GM23338 (cell line): ENCODE data around the gene REELD1. TPM values are rescaled to one million over a fixed set of nuclear protein-coding genes. Genes with fewer than 3 reads are reported as not detected.

Experiments used
- ATAC-seq: fragments of 200-7000 bp; cut with Tn5 transposase; 3 replicates; pipeline ENCODE4 v1.9.1; 2020
- DNase-seq: peaks from one replicate; pipeline ENCODE4 v3.0.0-alpha.2; 2015; ENCODE audit warnings: low spot score
- H2AFZ ChIP-seq: fragments of 200-600 bp; sonication (generic); 2 replicates; pipeline ENCODE4 v1.8.0; 2016; ENCODE audit warnings: antibody characterized with exemption, mild to moderate bottlenecking, moderate library complexity
- H3F3A ChIP-seq: fragments of 200-600 bp; sonication (generic); replicated peaks from 2 replicates; pipeline ENCODE4 v1.8.0; 2017; ENCODE audit warnings: antibody characterized with exemption, mixed run types, low read depth
- H3K27ac ChIP-seq: fragments of 200-600 bp; sonication (generic); 2 replicates; pipeline ENCODE4 v1.6.1; 2016; ENCODE audit warnings: low read depth
- H3K27me3 ChIP-seq: fragments of 200-600 bp; sonication (generic); 2 replicates; pipeline ENCODE4 v1.8.0; 2016; ENCODE audit warnings: mild to moderate bottlenecking, mixed run types, moderate library complexity; ENCODE audit not compliant: insufficient read depth
- H3K36me3 ChIP-seq: fragments of 200-600 bp; sonication (generic); 2 replicates; pipeline ENCODE4 v1.8.0; 2016; ENCODE audit warnings: mild to moderate bottlenecking; ENCODE audit not compliant: insufficient read depth
- H3K4me1 ChIP-seq: fragments of 200-600 bp; sonication (generic); 2 replicates; pipeline ENCODE4 v1.8.0; 2016; ENCODE audit warnings: mild to moderate bottlenecking, moderate library complexity; ENCODE audit not compliant: insufficient read depth
- H3K4me2 ChIP-seq: fragments of 200-600 bp; sonication (generic); 2 replicates; pipeline ENCODE4 v1.7.1; 2017; ENCODE audit warnings: mixed run types
- H3K4me3 ChIP-seq: fragments of 200-600 bp; sonication (generic); 2 replicates; pipeline ENCODE4 v1.6.1; 2016; ENCODE audit warnings: mixed run types
- H3K79me2 ChIP-seq: fragments of 200-600 bp; sonication (generic); replicated peaks from 2 replicates; pipeline ENCODE4 v1.8.0; 2017; ENCODE audit warnings: mild to moderate bottlenecking; ENCODE audit not compliant: insufficient read depth
- H3K9me2 ChIP-seq: fragments of 200-600 bp; sonication (generic); 2 replicates; pipeline ENCODE4 v1.8.0; 2017; ENCODE audit not compliant: insufficient read depth
- H4K20me1 ChIP-seq: fragments of 200-600 bp; sonication (generic); replicated peaks from 2 replicates; pipeline ENCODE4 v1.8.0; 2017; ENCODE audit warnings: mild to moderate bottlenecking; ENCODE audit not compliant: insufficient read depth
- H3K27ac Mint-ChIP-seq: 2 replicates; pipeline ENCODE4 v1.8.0; 2020; ENCODE audit warnings: inconsistent platforms, mild to moderate bottlenecking, moderate library complexity, mixed read lengths
- H3K27me3 Mint-ChIP-seq: 3 replicates; pipeline ENCODE4 v1.8.0; 2022; ENCODE audit warnings: low read depth, mild to moderate bottlenecking, moderate library complexity, mixed read lengths, inconsistent platforms; ENCODE audit not compliant: insufficient read depth, poor library complexity
- H3K36me3 Mint-ChIP-seq: 3 replicates; pipeline ENCODE4 v1.8.0; 2021; ENCODE audit warnings: low read depth, mild to moderate bottlenecking, inconsistent platforms, moderate library complexity, mixed read lengths
- H3K4me1 Mint-ChIP-seq: 3 replicates; pipeline ENCODE4 v1.8.0; 2020; ENCODE audit warnings: mild to moderate bottlenecking, inconsistent platforms, mixed read lengths
- H3K4me3 Mint-ChIP-seq: 3 replicates; pipeline ENCODE4 v1.8.0; 2021; ENCODE audit warnings: moderate library complexity, mild to moderate bottlenecking, inconsistent platforms, mixed read lengths
- H3K9me3 Mint-ChIP-seq: 3 replicates; pipeline ENCODE4 v1.8.0; 2020; ENCODE audit warnings: moderate library complexity, mild to moderate bottlenecking, inconsistent platforms, mixed read lengths
- CREB1 ChIP-seq: fragments of 250-450 bp; sonication (Bioruptor Pico); IDR thresholded peaks from 2 replicates; pipeline ENCODE4 v1.5.0; 2020; ENCODE audit warnings: low read depth, mild to moderate bottlenecking, moderate library complexity
- EZH2 ChIP-seq: fragments of 200-600 bp; sonication (generic); IDR thresholded peaks from one replicate; pipeline ENCODE4 v1.8.0; 2017; ENCODE audit warnings: antibody characterized with exemption, mild to moderate bottlenecking, low read depth; ENCODE audit not compliant: unreplicated experiment
- EZH2phosphoT487 ChIP-seq: fragments of 200-600 bp; sonication (generic); IDR thresholded peaks from one replicate; pipeline ENCODE4 v1.8.1; 2018; ENCODE audit warnings: antibody characterized with exemption; ENCODE audit not compliant: unreplicated experiment
- JUNB ChIP-seq: IDR thresholded peaks from one replicate; pipeline ENCODE4 v1.6.1; 2016; ENCODE audit warnings: antibody characterized with exemption; ENCODE audit not compliant: unreplicated experiment
- NANOG ChIP-seq: IDR thresholded peaks from 2 replicates; pipeline ENCODE4 v1.6.1; 2016; ENCODE audit warnings: antibody characterized with exemption, borderline replicate concordance
- POLR2AphosphoS5 ChIP-seq: IDR thresholded peaks from 2 replicates; pipeline ENCODE4 v1.6.1; 2016; ENCODE audit warnings: antibody characterized with exemption, low read depth
- ZNF331 ChIP-seq: fragments of 250-450 bp; sonication (Bioruptor Pico); IDR thresholded peaks from 2 replicates; pipeline ENCODE4 v1.5.0; 2020; ENCODE audit warnings: low read depth, mild to moderate bottlenecking, moderate library complexity
- polyA plus RNA-seq: library from polyadenylated mRNA; unstranded; fragments of >200 nt; fragmentation: Nextera tagmentation; extraction: Ambion mirVana; gene quantifications from 2 replicates; pipeline ENCODE4 v1.2.1, GENCODE V29; 2016
- total RNA-seq: library from RNA; depleted of rRNA; stranded (reverse); fragments of >200 nt; shearing (Covaris generic); gene quantifications from 2 replicates; pipeline ENCODE4 v1.2.3, GENCODE V29; 2014
- TF ChIP-seq, protein P1 (sequence below): fragments of 250-450 bp; sonication (Bioruptor Pico); IDR thresholded peaks from 2 replicates; pipeline ENCODE4 v1.5.0; 2020; ENCODE audit warnings: mild to moderate bottlenecking, moderate library complexity
- TF ChIP-seq, protein P2 (sequence below): IDR thresholded peaks from 2 replicates; pipeline ENCODE4 v1.6.1; 2016; ENCODE audit warnings: antibody characterized with exemption

Gene REELD1
- total and polyA plus RNA-seq, 2 experiments from 2014 or later, result 0.19 TPM; not detected in 1

DNA sequence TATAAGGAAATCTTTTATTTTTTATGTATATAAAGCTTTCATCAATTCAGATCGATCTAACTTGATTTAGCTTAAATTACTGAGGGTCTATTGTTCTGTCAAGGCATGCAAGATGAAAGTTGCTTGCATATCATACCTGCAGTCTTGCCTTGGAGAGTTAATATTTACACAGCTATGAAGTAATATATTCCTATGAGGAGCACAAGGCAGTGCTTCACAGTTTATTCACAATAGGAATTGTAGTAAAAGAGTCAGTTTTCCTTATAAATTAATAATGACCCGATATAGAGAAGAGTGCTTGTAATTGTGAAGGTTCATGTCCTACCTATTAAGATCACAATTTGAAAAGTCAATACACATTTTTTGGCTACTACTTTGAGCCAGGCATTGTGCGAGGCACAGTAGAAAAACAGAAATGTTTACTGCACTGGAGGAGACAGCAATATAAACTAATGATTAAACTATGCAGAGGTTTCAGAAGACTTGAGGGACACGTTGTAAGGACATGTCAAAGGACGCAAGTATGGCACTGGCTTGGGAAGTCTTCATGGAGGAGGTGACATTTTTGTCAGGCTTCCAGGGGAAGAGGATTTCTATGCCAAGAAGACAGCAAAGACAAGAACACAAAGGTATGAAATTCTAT lies 38.8 kb downstream of the REELD1 start (continued):
- TF ChIP-seq, protein P1, sequence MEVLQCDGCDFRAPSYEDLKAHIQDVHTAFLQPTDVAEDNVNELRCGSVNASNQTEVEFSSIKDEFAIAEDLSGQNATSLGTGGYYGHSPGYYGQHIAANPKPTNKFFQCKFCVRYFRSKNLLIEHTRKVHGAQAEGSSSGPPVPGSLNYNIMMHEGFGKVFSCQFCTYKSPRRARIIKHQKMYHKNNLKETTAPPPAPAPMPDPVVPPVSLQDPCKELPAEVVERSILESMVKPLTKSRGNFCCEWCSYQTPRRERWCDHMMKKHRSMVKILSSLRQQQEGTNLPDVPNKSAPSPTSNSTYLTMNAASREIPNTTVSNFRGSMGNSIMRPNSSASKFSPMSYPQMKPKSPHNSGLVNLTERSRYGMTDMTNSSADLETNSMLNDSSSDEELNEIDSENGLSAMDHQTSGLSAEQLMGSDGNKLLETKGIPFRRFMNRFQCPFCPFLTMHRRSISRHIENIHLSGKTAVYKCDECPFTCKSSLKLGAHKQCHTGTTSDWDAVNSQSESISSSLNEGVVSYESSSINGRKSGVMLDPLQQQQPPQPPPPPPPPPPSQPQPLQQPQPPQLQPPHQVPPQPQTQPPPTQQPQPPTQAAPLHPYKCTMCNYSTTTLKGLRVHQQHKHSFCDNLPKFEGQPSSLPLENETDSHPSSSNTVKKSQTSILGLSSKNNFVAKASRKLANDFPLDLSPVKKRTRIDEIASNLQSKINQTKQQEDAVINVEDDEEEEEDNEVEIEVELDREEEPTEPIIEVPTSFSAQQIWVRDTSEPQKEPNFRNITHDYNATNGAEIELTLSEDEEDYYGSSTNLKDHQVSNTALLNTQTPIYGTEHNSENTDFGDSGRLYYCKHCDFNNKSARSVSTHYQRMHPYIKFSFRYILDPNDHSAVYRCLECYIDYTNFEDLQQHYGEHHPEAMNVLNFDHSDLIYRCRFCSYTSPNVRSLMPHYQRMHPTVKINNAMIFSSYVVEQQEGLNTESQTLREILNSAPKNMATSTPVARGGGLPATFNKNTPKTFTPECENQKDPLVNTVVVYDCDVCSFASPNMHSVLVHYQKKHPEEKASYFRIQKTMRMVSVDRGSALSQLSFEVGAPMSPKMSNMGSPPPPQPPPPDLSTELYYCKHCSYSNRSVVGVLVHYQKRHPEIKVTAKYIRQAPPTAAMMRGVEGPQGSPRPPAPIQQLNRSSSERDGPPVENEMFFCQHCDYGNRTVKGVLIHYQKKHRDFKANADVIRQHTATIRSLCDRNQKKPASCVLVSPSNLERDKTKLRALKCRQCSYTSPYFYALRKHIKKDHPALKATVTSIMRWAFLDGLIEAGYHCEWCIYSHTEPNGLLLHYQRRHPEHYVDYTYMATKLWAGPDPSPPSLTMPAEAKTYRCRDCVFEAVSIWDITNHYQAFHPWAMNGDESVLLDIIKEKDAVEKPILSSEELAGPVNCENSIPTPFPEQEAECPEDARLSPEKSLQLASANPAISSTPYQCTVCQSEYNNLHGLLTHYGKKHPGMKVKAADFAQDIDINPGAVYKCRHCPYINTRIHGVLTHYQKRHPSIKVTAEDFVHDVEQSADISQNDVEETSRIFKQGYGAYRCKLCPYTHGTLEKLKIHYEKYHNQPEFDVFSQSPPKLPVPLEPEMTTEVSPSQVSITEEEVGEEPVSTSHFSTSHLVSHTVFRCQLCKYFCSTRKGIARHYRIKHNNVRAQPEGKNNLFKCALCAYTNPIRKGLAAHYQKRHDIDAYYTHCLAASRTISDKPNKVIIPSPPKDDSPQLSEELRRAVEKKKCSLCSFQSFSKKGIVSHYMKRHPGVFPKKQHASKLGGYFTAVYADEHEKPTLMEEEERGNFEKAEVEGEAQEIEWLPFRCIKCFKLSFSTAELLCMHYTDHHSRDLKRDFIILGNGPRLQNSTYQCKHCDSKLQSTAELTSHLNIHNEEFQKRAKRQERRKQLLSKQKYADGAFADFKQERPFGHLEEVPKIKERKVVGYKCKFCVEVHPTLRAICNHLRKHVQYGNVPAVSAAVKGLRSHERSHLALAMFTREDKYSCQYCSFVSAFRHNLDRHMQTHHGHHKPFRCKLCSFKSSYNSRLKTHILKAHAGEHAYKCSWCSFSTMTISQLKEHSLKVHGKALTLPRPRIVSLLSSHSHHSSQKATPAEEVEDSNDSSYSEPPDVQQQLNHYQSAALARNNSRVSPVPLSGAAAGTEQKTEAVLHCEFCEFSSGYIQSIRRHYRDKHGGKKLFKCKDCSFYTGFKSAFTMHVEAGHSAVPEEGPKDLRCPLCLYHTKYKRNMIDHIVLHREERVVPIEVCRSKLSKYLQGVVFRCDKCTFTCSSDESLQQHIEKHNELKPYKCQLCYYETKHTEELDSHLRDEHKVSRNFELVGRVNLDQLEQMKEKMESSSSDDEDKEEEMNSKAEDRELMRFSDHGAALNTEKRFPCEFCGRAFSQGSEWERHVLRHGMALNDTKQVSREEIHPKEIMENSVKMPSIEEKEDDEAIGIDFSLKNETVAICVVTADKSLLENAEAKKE, result no peak
- TF ChIP-seq CREB1 (no peak), JUNB (no peak), NANOG (no peak)
- TF ChIP-seq, protein P2, sequence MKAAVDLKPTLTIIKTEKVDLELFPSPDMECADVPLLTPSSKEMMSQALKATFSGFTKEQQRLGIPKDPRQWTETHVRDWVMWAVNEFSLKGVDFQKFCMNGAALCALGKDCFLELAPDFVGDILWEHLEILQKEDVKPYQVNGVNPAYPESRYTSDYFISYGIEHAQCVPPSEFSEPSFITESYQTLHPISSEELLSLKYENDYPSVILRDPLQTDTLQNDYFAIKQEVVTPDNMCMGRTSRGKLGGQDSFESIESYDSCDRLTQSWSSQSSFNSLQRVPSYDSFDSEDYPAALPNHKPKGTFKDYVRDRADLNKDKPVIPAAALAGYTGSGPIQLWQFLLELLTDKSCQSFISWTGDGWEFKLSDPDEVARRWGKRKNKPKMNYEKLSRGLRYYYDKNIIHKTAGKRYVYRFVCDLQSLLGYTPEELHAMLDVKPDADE, result no peak

DNA sequence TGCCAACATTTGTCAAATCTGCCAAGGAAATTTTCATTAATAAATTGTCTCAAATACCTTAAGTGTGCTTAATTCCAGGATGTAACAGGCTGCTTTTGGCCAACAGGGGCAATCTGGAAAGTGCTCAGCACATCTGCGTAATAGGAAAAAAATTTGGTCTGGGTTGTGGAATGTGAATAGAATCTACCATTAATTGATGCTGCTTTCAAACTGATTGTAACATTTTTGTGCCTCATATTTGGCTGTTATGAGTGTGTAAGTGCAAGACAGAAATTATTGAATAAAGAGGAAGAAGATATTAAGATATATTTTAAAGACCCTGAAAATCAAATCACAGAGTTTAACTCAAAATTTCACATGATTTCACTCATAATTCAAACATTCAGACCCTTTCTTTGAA lies 41.1 kb downstream of the REELD1 start:
- no peak for DNase-seq
- Histone ChIP-seq H3K27me3 (no peaks in the 10 kb centered on the region), H3K4me3 (no peak overlapping the region), H3K4me2 (no peak overlapping the region), H3K4me1 (no peaks in the 10 kb centered on the region), H2AFZ (no peak overlapping the region), H3K9me2 (no peaks in the 10 kb centered on the region), H4K20me1 (no peaks in the 10 kb centered on the region), H3F3A (no peaks in the 10 kb centered on the region), H3K79me2 (no peaks in the 10 kb centered on the region), H3K27ac (no peak overlapping the region), H3K36me3 (no peaks in the 10 kb centered on the region)
- Mint-ChIP-seq H3K27ac (no peak overlapping the region), H3K4me1 (no peaks in the 10 kb centered on the region), H3K36me3 (no peaks in the 10 kb centered on the region), H3K27me3 (no peaks in the 10 kb centered on the region), H3K4me3 (no peak overlapping the region), H3K9me3 (no peaks in the 10 kb centered on the region)
- no peak for ATAC-seq
- TF ChIP-seq EZH2, result no peak
- no peak for TF ChIP-seq NANOG
- TF ChIP-seq POLR2AphosphoS5, result no peak
- TF ChIP-seq EZH2phosphoT487, result no peak
- TF ChIP-seq ZNF331 (CRISPR knock-in tag), result no peak
- TF ChIP-seq, protein P1, result no peak
